GM19328 (cell line): ENCODE measurements around the gene API5.

ENCODE experiments used
- ATAC-seq: cut with Tn5 transposase; IDR thresholded peaks from one replicate; pipeline ENCODE4 v1.9.1; 2021; ENCODE audit warnings: mild to moderate bottlenecking, moderate library complexity; ENCODE audit not compliant: unreplicated experiment

Gene API5

DNA sequence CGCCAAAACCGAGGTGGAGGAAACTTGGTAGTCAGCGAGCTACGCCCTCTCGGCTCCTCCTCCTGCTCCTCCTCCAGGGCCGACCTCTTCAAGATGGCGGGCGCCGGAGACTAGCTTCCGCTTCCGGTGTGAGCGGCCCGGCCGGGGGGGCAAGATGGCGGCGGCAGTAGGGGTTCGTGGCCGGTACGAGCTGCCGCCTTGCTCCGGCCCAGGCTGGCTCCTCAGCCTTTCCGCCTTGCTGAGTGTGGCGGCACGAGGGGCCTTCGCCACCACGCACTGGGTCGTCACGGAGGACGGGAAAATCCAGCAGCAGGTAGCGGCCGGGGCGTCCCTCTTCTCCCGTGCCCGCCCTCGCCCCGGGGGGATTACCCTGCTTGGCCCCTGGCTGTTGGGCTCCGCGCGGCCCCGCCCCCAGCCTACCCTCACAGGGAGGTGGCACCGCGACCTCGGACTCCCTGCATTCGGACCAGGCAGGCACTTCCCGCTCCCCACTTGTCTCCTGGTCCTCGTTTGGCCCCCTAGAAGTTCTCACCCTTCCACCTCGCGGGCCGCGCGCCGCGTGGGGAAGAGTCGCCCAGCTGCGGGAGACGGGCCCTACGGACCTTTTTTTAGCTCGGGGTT, 47.1 kb downstream of the API5 start, which contains the start of gene TTC17:
TSS of gene TTC17 (plus strand) at position 120 of the 621 bp plus-strand sequence. CDS start at position 155, 35 bp downstream.
- ATAC-seq, result peak; percentile 93

DNA sequence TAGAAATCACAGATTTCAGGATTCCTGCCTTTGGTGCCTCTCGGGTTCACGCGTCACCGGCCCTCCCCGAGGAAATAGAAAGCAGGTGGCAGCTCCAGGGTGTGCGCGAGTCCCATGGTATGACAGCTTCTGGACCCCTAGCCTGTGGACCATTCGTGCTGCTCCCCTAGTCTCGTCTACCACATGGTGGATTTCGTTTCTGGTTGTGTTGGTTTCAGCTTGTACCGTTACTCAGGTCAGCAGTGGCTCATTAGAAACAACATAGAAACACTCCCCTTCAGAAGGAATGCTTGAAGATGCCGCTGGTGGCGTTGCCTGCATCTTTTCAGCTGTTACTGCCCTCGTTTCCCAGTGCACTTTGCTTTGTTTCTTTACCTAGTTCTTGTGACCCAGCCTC, 47.6 kb downstream of the API5 start:
- peak; percentile 35 for ATAC-seq

DNA sequence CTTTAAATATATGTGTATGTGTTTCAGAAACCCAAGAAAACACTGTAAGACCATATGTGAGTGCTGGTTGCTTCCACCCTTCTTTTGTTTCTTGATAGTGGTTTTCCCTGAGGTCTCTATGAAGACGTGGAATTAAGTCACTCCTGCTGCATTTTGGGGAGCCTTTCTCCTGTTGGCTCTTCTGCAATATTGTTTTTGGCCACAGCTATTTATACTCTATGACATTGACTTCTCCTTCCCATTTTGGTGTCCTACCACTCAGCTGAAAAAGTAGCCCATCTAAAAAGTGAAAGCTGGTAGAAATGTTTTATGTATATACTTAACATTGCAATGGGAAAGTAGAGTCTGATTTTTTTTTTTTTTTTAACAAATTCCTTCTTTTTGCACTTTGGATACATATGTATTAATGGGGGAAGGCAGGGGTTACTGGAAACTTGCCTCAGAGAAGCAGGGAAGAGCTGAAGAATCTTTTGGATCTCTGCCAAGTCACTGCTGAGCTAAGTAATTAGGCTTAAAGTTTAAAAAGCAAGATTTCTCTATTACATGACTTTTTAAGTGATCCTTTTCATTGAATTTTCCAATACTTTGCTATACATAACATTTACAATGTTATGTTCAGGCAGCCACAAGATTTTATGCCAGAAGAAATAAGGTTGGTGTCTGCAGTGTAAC, 48.7 kb downstream of the API5 start:
- ATAC-seq, result no peak

DNA sequence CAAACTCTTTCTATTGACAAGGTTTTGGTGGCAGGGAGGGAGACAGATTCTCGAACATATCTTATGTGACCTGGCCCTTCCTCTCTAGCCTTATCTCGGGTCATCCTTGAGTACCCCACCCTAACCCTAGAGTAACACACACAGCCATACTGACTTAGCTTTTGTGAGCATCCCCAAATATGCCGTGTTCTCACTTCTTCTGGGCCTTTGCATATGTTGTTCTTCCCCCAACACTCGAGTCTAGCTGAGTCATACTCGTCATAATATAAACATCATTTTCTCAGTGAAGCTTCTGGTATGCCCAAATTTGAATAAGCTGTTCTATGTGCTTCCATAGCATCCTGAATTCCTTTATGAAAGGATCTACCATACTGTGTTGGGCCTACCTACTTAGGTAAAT, 54.9 kb downstream of the API5 start:
- no peak for ATAC-seq

DNA sequence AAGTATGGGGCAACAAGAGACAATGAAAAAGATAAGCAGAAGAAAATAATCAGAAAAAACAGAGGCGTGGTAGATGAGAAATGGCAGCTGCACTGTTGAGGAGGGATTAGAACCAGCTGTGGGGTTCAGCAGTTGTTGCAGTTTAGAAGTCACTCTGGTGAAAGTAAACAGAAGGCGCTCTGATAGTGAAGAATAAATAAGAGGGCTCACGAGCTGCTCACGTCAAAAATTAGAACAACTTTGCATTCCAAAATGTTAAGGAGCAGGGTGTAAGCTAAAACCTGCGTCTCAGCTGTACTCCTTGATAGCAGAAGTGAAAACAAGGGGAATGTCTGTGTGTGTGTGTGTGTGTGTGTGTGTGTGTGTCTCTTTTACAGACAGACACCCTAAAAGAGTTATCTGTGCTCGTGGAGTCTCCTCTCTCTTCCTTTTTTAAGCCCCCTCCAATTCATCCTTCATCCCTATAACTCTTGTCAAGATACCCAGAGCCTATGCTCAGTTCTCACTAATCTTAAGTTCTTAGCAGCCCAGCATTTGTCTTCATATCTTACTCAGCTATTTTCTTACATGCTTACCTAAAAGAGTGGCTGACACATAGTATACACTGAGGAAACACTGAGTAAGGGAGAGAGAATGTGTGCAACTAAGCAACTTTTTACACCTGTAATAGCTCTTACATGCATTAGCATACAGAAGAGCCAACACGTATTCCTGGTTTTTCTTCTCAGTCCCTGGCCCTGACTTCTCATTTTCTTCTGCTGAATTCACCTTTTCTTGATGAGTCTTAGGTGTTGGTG, 55.8 kb downstream of the API5 start:
- ATAC-seq, result peak; percentile 58

DNA sequence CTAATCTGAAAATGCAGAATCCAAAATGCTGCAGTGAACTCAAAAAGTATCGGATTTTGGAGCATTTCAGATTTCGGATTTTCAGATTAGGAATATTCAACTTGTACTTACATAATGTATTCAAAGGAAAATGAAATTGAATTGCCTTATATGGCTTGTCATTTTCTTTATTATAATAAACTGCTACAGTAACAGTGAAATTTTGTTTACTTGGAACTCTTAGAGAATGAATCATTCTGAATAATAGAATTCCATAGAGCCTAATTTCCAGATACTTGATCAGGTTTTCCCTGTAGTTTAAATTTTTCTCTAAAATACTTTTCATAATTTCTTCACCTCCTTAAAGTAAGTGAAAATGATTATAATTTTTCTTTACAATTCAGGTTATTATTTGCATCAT, 64.3 kb downstream of the API5 start:
- no peak for ATAC-seq

DNA sequence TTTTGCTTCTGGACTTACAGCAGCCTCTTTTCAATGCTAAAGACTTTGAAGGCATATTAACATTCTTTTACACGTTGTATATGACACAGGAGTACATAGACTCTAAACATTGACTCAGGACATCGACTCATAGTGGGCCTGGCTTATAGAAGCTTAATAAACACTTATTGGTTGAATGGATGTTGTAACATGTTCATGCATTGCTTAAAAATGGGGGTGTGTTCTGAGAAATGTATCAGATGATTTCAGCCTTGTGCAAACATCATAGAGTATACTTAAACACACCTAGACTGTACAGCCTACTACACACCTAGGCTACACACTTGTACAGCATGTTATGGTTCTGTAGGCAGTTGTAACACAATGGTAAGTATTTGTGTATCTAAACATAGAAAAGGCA, 64.8 kb downstream of the API5 start:
- ATAC-seq, result no peak

DNA sequence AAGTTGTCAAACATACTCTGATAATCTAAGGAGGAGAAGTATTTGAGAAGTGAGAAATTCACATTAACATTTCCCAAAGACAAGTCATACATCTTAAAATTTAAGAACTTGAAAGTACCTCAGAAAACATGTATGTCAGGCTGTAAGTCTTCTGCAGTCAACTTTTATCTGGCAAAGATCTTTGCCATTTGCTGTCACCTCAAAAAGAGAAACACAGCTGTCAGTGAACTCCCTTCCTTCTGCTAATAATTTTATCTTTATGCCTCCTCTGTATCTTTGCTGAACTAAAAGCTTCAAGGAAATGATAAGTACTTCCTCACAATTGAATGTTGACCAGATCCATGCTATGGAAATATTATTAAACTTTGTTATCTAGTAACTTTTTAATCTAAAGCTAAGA, 65.6 kb downstream of the API5 start:
- ATAC-seq, result no peak

DNA sequence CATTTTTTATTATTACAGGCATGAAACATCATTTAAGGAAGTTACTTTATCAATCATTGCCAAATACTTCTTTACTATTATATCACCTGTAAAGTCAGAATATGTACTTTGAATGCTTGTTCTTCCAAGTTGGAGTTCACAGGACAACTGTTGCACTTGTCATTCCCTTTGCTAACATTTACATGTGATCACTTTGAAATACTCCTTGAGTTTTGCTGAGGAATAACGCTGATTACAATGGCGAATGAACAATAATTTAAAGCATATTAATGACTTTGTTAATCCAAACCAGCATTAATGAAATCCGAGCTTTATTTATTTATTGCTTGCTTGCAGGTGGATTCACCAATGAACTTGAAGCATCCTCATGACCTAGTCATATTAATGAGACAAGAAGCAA, 67.1 kb downstream of the API5 start:
- ATAC-seq, result no peak

DNA sequence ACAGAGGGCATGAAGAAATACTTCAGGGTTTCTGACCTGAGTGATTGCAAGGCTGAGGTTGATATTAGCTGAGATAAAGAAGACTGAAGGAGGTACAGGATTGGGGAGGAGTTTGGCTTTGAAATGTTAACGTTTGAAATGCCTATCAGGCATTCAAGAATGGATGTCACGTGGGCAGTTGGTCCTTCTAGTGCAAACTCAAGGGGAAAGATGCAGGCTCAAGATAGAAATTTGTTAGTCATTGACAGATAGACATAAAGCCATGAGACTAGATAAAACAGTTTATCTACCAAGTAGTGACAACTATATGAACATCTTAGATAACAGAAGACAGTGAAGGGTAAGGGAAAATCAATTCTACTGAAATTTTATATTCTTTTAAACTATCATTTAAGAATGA, 70.0 kb downstream of the API5 start:
- no peak for ATAC-seq

DNA sequence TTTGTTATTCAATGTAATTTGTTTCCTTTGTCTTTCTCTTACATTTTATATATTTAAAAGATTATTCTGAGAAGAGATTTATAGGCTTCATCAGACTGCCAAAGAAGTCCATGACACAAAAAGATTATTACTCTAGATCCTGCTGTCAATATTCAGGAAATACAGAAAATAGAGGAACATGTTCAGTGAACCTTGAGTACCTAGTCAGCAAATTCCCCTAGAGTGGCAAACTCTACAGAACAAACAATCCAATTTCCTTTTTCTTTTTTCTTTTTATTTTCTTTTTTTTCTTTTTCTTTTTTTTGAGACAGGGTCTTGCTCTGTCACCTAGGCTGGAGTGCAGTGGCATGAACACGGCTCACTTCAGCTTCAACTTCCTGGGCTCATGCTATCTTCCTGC, 70.8 kb downstream of the API5 start:
- ATAC-seq, result no peak

DNA sequence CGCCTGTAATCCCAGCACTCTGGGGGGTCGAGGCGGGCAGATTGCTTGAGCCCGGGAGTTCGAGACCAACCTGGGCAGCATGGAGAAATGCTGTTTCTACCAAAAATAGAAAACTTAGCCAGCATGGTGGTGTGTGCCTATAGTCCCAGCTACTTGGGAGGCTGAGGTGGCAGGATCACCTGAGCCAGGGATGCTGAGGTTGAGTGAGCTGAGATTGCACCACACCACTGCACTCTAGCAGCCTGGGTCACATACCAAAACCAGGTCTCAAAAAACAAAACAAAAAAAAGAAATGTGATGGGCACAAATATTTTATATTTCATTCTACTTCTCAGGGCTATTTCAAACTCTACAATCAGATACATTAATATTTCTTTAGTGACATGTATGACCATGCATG, 72.6 kb downstream of the API5 start:
- ATAC-seq, result no peak

DNA sequence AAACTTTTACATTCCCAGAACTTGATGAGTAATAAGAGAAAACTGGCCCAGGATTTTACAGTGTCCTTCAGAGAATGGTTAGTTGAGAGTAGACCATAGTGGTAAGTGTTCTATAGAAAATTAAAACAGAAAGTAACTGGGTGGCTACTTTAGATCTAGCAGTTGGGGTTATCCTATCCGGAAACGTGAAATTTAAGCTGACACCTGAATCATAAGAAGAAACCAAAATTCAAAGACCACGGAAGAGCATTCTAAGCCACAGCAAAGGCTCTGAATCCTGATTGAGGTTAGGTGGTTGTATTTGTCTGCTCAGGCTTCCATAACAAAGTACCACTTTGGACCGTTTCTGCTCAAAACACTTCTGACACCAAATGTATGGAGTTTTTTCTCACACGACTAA, 80.9 kb downstream of the API5 start:
- ATAC-seq, result no peak

DNA sequence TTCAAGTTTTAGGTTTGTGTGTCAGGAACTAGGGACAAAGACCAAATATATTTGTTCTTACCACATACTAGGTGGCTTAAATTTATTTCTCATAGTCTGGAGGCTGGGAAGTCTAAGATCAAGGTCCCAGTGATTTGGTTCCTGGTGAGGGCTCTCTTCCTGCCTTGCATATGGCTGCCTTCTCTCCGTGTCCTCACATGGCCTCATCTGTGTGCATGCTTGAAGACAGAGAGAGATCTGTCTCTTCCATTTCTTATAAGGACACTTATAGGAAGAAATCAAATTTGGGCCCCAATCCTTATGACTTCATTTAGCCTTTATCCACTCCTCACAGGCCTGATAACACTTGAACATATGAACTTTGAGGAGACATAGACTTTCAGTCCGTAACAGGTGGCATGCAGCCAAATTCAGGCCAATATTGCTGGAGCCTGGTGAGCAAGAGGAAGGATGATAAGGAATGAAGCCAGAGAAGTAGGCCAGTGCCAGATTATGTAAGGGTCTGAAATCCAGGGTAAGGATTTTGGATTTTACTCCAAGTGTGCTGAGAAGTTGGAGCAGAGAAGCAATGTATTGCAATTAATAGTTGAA, 82.1 kb downstream of the API5 start:
- ATAC-seq, result no peak
